Embryonic facial prominence (tissue), 1 donor: ENCODE data around the gene DOK7.
"Not testable (repeated sequence)": the region's sequence is repeated elsewhere in the genome, so short reads cannot be mapped to it uniquely, and the experiment has no call there.

Source experiments
- DNase-seq: peaks from one replicate; pipeline ENCODE4 v3.0.0-alpha.2; 2016; ENCODE audit errors: extremely low spot score

DOK7 gene

DNA sequence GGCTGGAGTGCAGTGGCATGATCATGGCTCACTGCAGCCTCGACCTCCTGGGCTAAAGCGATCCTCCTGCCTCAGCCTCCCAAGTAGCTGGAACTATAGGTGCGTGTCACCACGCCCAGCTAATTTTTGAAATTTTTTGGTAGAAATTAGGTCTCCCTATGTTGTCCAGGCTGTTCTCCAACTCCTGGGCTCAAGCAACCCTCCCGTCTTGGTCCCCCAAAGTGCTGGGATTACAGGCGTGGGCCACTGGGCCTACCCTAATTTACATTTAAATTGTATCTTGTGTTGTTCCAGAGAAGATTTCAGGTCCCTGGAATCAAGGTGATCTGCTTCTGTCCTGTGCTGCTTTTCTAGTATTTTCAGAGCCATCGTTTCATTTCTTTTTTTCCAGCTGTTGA lies 70.3 kb downstream of the DOK7 start:
- DNase-seq = no peak

DNA sequence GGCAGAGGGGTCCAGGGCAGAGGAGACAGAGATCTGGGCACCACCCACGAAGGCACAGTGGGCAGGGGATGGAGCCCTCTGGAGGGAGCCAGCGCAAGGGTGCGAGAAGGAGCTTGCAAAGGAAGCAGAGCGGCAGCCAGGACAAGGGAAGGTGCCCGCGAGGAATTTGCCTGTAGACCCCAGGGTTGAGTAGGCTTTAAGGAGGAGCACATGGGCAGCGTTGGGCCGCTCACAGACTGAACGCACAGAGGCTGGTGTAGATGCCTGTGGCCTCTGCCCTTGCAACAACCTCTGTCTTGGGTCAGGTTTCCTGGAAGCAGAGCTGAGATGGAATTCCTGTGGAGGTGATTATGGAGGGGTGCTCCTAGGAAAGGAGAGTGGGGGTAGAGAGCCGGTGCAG lies 72.7 kb downstream of the DOK7 start:
- DNase-seq = not testable (repeated sequence)

DNA sequence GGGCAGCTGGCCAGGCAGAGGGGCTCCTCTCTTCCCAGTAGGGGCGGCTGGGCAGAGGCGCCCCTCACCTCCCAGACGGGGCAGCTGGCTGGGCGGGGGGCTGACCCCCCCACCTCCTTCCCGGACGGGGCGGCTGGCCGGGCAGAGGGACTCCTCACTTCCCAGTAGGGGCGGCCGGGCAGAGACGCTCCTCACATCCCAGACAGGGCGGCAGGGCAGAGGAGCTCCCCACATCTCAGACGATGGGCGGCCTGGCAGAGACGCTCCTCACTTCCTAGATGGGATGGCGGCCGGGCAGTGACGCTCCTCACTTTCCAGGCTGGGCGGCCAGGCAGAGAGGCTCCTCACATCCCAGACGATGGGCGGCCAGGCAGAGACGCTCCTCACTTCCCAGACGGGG lies 75.8 kb downstream of the DOK7 start:
- not testable (repeated sequence) for DNase-seq

DNA sequence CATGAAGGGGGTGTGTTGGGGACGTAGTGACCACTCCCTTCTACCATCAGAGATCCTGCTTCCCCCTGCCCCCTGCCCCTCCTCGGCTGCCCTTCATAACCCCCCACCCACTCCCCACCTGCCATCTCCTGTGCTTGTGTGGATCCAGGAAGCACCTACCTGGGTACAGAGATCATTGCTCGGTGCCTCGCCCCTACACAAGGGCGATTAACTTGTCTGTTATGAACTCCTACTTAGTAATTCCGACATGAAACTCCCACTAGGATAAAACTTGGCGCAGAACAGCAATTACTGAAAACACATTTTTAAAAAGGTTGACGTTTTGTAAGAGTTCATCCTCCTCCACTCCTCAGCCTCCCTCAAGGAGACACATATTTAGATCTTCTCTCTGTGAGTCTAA lies 80.3 kb downstream of the DOK7 start:
- DNase-seq = not testable (repeated sequence)
